ENCODE results near the gene NRG2. TPM values are rescaled to one million over a fixed set of nuclear protein-coding genes. Genes with fewer than 3 reads are reported as not detected.

NRG2 gene
- total RNA-seq, 1 experiment from 2014 or later: 0.91 TPM

DNA sequence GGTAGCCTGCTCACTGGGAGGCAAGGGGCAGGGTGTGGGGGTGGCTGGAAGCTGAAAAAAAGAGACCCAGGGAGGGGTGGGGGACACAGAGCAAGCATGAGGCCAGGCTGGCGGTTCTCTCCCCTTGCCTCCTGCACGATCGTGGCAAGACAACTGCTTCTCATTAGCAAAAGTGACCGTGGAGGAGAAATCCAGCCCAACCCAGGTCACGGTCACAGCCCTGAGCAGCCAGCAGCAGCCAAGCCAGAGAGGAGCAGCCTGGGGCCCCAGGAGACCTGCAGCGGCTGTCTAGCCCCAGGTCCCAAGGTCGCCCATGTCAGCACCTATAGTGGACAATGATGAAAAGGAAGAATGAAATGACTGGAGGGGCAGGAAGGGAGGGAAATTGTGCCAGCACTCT, 89.1 kb downstream of the NRG2 start:
- H3K4me2 ChIP-seq (ENCODE audit: low read length): no peak overlapping the region
- no peak for ATAC-seq
- ChIA-PET CTCF (interaction anchor here (4.6 kb wide), 1 partner anchor 14 kb away, joined by 24 read pairs; no protein-coding TSS in a partner anchor), RAD21 (ENCODE audit: low non-redundant PET in 1 of 2, low total read pairs in 2 of 2, uncharacterized antibody in 2 of 2, unreplicated experiment in 2 of 2) (no interaction called here), POLR2A (no interaction called here)
- H3K27me3 ChIP-seq (ENCODE audit: insufficient read depth, low read length): no peaks in the 10 kb centered on the region; the same call in 1 of the 2 replicates
- H3K36me3 ChIP-seq (ENCODE audit: control insufficient read depth in 1 of 2, insufficient read depth in 2 of 2, low read length in 2 of 2): no peaks in the 10 kb centered on the region
- H4K20me1 ChIP-seq (ENCODE audit: insufficient read depth): no peaks in the 10 kb centered on the region
- H3K9ac ChIP-seq (ENCODE audit: low read length): no peak overlapping the region
- H3K9me2 ChIP-seq (ENCODE audit: insufficient read depth): no peaks in the 10 kb centered on the region; the same call in 1 of the 2 replicates
- H3K4me3 ChIP-seq (replicated peaks in 1 of 2; ENCODE audit: low read depth in 1 of 2, low read length in 2 of 2): no peak overlapping the region
- BruUV-seq (replicated peaks): no TSS peak
- intact Hi-C loops (cut with micrococcal nuclease): no loop called here
- no peak overlapping the region for H3K27ac ChIP-seq (ENCODE audit: low read depth, low read length)
- H3K9me3 ChIP-seq (ENCODE audit: control insufficient read depth in 1 of 2, insufficient read depth in 1 of 2, low read depth in 1 of 2, low read length in 2 of 2): no peaks in the 10 kb centered on the region
- no peak for DNase-seq (ENCODE audit: low read depth, low spot score)
- no peak overlapping the region for H2AFZ ChIP-seq (ENCODE audit: low read depth, low read length, poor library complexity, severe bottlenecking)
- H3K4me1 ChIP-seq (ENCODE audit: control insufficient read depth in 1 of 2, insufficient read depth in 2 of 2, low read length in 2 of 2): peaks cover 5 to 13% of the 10 kb centered on the region in 2 experiments; a peak in 3 of 4 replicates
- H3K79me2 ChIP-seq (ENCODE audit: insufficient read depth, low read length): no peaks in the 10 kb centered on the region
- no peak for TF ChIP-seq SP1 (IDR thresholded peaks at IDR 0.05; ENCODE audit: low read depth)
- TF ChIP-seq, protein P1, sequence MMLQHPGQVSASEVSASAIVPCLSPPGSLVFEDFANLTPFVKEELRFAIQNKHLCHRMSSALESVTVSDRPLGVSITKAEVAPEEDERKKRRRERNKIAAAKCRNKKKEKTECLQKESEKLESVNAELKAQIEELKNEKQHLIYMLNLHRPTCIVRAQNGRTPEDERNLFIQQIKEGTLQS (IDR thresholded peaks at IDR 0.05): no peak
- TF ChIP-seq, protein P2, sequence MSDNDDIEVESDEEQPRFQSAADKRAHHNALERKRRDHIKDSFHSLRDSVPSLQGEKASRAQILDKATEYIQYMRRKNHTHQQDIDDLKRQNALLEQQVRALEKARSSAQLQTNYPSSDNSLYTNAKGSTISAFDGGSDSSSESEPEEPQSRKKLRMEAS (IDR thresholded peaks at IDR 0.05): no peak
- TF ChIP-seq EZH2 (IDR thresholded peaks at IDR 0.05): no peak
- no peak for TF ChIP-seq EGR1 (IDR thresholded peaks at IDR 0.05; ENCODE audit: low read depth)
- no peak for TF ChIP-seq JUND (IDR thresholded peaks at IDR 0.05)
- TF ChIP-seq SIN3A (IDR thresholded peaks at IDR 0.05; ENCODE audit: low read depth): no peak
- no peak for TF ChIP-seq CTCF (IDR thresholded peaks at IDR 0.05 in 2 of 3, conservative IDR thresholded peaks at IDR 0.05 in 1 of 3; ENCODE audit: borderline replicate concordance in 1 of 3, insufficient read depth in 1 of 3, low read depth in 2 of 3, low read length in 2 of 3)
- no peak for TF ChIP-seq RAD21 (IDR thresholded peaks at IDR 0.05; ENCODE audit: low read depth)
- no peak for TF ChIP-seq FOSL1 (IDR thresholded peaks at IDR 0.05; ENCODE audit: low read depth)
- TF ChIP-seq CBX3 (IDR thresholded peaks at IDR 0.05; ENCODE audit: low read depth): no peak
- TF ChIP-seq, protein P3, sequence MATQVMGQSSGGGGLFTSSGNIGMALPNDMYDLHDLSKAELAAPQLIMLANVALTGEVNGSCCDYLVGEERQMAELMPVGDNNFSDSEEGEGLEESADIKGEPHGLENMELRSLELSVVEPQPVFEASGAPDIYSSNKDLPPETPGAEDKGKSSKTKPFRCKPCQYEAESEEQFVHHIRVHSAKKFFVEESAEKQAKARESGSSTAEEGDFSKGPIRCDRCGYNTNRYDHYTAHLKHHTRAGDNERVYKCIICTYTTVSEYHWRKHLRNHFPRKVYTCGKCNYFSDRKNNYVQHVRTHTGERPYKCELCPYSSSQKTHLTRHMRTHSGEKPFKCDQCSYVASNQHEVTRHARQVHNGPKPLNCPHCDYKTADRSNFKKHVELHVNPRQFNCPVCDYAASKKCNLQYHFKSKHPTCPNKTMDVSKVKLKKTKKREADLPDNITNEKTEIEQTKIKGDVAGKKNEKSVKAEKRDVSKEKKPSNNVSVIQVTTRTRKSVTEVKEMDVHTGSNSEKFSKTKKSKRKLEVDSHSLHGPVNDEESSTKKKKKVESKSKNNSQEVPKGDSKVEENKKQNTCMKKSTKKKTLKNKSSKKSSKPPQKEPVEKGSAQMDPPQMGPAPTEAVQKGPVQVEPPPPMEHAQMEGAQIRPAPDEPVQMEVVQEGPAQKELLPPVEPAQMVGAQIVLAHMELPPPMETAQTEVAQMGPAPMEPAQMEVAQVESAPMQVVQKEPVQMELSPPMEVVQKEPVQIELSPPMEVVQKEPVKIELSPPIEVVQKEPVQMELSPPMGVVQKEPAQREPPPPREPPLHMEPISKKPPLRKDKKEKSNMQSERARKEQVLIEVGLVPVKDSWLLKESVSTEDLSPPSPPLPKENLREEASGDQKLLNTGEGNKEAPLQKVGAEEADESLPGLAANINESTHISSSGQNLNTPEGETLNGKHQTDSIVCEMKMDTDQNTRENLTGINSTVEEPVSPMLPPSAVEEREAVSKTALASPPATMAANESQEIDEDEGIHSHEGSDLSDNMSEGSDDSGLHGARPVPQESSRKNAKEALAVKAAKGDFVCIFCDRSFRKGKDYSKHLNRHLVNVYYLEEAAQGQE (IDR thresholded peaks at IDR 0.05; ENCODE audit: low read depth): no peak
- no peak for TF ChIP-seq CEBPB (IDR thresholded peaks at IDR 0.05; ENCODE audit: low read depth)
- TF ChIP-seq EZH2phosphoT487 (IDR thresholded peaks at IDR 0.05; ENCODE audit: borderline replicate concordance): no peak
